NCI-H2196 treated with DMSO at 0.1 percent for 48 hours (cell line): ENCODE measurements around the gene NFX1.

Experiments
- DNase-seq: peaks from one replicate; lab custom pipeline; 2025; ENCODE audit not compliant: unreplicated experiment; lab: John Stamatoyannopoulos, UW

The NFX1 gene

GRCh38 chr9:33290247-33291030 is at the start of gene NFX1:
NFX1 (plus strand) TSS chr9:33290516; CDS start chr9:33290573, 57 bp downstream.
- DNase-seq = peak; percentile 89

- DNase-seq = no peak
Measured at GRCh38 chr9:33241298-33241697, 49.0 kb upstream of the NFX1 start.

GRCh38 chr9:33242609-33243134 is 47.6 kb upstream of the NFX1 start:
- DNase-seq = no peak

GRCh38 chr9:33244137-33244784 is 46.1 kb upstream of the NFX1 start:
- no peak for DNase-seq

- DNase-seq = no peak
Measured at GRCh38 chr9:33245341-33245740, 45.0 kb upstream of the NFX1 start.

GRCh38 chr9:33246269-33246860 is 44.0 kb upstream of the NFX1 start:
- DNase-seq = no peak

GRCh38 chr9:33248606-33249005 is 41.7 kb upstream of the NFX1 start:
- DNase-seq = no peak

- no peak for DNase-seq
Measured at GRCh38 chr9:33249087-33249658, 41.1 kb upstream of the NFX1 start.

- DNase-seq = no peak
Measured at GRCh38 chr9:33249983-33250382, 40.3 kb upstream of the NFX1 start.

- no peak for DNase-seq
Measured at GRCh38 chr9:33250458-33250995, 39.8 kb upstream of the NFX1 start.

GRCh38 chr9:33254211-33254610 is 36.1 kb upstream of the NFX1 start:
- no peak for DNase-seq

- DNase-seq = no peak
Measured at GRCh38 chr9:33255014-33255413, 35.3 kb upstream of the NFX1 start.

- no peak for DNase-seq
Measured at GRCh38 chr9:33255471-33255870, 34.8 kb upstream of the NFX1 start.

- no peak for DNase-seq
Measured at GRCh38 chr9:33256236-33256635, 34.1 kb upstream of the NFX1 start.

GRCh38 chr9:33257276-33257675 is 33.0 kb upstream of the NFX1 start:
- DNase-seq = no peak

- DNase-seq = no peak
Measured at GRCh38 chr9:33260372-33260771, 29.9 kb upstream of the NFX1 start.

- no peak for DNase-seq
Measured at GRCh38 chr9:33263131-33264002, 26.9 kb upstream of the NFX1 start.

- no peak for DNase-seq
Measured at GRCh38 chr9:33264003-33264472, 26.3 kb upstream of the NFX1 start.

GRCh38 chr9:33264473-33265177 is 25.7 kb upstream of the NFX1 start, which contains the start of the genes BAG1 and CHMP5:
BAG1 (minus strand) TSS chr9:33264708.
CHMP5 (plus strand) TSS chr9:33265049; CDS start chr9:33265079, 30 bp downstream.
- DNase-seq = peak; percentile 99
